ENCODE results near the gene RNF20. TPM values are rescaled to one million over a fixed set of nuclear protein-coding genes. Genes with fewer than 3 reads are reported as not detected.

The RNF20 gene
- total and polyA plus RNA-seq, 2 of the 13 experiments (the other 11 are each of a cell fraction or from before 2014, with no cell fraction given) = 12.7 to 37.6 TPM

DNA sequence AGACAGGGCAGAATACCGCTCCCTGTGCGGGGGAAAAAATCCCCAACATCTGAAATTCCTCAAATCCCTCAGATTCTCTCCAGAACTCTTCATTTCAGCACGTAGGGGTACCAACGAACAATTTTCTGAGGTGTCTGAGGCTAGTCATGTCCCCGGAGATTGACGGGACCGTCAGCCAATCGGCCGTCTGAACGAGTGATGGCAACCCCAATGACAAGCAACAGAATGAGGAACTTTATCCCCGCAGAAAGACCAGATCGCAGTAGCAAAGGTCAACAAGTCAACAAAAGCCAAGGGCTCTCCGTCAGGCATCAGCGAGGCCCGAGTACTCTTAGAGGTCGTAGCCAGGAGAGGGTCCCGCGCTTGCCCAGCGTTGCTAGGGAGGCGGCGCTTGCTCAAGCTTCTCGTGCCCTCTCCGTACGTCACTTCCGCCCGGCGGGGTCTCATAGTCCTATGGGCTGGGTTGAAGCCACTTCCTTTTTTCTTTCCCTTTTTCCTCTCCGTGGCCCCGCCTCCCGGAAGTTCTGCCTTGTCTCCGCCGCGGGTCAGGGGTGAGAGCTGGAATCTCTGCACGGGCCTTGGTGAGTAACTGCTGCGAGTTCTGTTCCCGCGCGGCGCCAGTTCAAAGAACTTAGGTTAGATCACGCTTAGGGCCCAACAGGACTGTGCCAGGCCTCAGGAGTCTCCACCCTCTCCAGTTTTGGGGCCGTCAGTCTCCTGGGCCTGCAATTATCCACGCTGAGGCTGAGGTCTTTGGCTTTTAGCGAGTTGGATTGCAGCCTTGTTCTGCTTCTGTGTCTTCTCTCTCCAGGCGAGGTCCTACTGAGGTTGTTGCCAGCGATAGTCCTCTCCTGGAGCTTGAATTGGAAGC is at the start of gene RNF20 (continued):
- TF ChIP-seq ZNF747 (CRISPR knock-in tag; IDR thresholded peaks at IDR 0.05; ENCODE audit: borderline replicate concordance) (no peak), ZNF33B (CRISPR knock-in tag; IDR thresholded peaks at IDR 0.05) (no peak), ZNF761 (CRISPR knock-in tag; conservative IDR thresholded peaks at IDR 0.05) (no peak), ATM (IDR thresholded peaks at IDR 0.05; ENCODE audit: borderline replicate concordance) (no peak), KLF6 (CRISPR knock-in tag; IDR thresholded peaks at IDR 0.05) (no peak), ZNF326 (CRISPR knock-in tag; IDR thresholded peaks at IDR 0.05; ENCODE audit: borderline replicate concordance) (no peak), ZNF367 (CRISPR knock-in tag; IDR thresholded peaks at IDR 0.05; ENCODE audit: borderline replicate concordance) (no peak), HNRNPL (IDR thresholded peaks at IDR 0.05; ENCODE audit: low read depth, low read length) (no peak), ZNF720 (CRISPR knock-in tag; IDR thresholded peaks at IDR 0.05) (no peak), PHF21A (CRISPR knock-in tag; IDR thresholded peaks at IDR 0.05) (peak; percentile 51; the same call in 1 of the 2 replicates), MAZ (IDR thresholded peaks at IDR 0.05; ENCODE audit: borderline replicate concordance, low read depth, low read length) (peak; percentile 5; the same call in 1 of the 2 replicates), MAZ (CRISPR knock-in tag; IDR thresholded peaks at IDR 0.05; ENCODE audit: low read depth) (no peak; the same call in 1 of the 2 replicates), IKZF1 (IDR thresholded peaks at IDR 0.05) (no peak)
- TF ChIP-seq, protein P1, sequence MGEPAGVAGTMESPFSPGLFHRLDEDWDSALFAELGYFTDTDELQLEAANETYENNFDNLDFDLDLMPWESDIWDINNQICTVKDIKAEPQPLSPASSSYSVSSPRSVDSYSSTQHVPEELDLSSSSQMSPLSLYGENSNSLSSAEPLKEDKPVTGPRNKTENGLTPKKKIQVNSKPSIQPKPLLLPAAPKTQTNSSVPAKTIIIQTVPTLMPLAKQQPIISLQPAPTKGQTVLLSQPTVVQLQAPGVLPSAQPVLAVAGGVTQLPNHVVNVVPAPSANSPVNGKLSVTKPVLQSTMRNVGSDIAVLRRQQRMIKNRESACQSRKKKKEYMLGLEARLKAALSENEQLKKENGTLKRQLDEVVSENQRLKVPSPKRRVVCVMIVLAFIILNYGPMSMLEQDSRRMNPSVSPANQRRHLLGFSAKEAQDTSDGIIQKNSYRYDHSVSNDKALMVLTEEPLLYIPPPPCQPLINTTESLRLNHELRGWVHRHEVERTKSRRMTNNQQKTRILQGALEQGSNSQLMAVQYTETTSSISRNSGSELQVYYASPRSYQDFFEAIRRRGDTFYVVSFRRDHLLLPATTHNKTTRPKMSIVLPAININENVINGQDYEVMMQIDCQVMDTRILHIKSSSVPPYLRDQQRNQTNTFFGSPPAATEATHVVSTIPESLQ (CRISPR knock-in tag; conservative IDR thresholded peaks at IDR 0.05) = no peak
- TF ChIP-seq, protein P2, sequence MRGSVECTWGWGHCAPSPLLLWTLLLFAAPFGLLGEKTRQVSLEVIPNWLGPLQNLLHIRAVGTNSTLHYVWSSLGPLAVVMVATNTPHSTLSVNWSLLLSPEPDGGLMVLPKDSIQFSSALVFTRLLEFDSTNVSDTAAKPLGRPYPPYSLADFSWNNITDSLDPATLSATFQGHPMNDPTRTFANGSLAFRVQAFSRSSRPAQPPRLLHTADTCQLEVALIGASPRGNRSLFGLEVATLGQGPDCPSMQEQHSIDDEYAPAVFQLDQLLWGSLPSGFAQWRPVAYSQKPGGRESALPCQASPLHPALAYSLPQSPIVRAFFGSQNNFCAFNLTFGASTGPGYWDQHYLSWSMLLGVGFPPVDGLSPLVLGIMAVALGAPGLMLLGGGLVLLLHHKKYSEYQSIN (CRISPR knock-in tag; IDR thresholded peaks at IDR 0.05; ENCODE audit: borderline replicate concordance) = no peak
- TF ChIP-seq, protein P3, sequence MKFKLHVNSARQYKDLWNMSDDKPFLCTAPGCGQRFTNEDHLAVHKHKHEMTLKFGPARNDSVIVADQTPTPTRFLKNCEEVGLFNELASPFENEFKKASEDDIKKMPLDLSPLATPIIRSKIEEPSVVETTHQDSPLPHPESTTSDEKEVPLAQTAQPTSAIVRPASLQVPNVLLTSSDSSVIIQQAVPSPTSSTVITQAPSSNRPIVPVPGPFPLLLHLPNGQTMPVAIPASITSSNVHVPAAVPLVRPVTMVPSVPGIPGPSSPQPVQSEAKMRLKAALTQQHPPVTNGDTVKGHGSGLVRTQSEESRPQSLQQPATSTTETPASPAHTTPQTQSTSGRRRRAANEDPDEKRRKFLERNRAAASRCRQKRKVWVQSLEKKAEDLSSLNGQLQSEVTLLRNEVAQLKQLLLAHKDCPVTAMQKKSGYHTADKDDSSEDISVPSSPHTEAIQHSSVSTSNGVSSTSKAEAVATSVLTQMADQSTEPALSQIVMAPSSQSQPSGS (CRISPR knock-in tag; IDR thresholded peaks at IDR 0.05) = no peak
- TF ChIP-seq, protein P4, sequence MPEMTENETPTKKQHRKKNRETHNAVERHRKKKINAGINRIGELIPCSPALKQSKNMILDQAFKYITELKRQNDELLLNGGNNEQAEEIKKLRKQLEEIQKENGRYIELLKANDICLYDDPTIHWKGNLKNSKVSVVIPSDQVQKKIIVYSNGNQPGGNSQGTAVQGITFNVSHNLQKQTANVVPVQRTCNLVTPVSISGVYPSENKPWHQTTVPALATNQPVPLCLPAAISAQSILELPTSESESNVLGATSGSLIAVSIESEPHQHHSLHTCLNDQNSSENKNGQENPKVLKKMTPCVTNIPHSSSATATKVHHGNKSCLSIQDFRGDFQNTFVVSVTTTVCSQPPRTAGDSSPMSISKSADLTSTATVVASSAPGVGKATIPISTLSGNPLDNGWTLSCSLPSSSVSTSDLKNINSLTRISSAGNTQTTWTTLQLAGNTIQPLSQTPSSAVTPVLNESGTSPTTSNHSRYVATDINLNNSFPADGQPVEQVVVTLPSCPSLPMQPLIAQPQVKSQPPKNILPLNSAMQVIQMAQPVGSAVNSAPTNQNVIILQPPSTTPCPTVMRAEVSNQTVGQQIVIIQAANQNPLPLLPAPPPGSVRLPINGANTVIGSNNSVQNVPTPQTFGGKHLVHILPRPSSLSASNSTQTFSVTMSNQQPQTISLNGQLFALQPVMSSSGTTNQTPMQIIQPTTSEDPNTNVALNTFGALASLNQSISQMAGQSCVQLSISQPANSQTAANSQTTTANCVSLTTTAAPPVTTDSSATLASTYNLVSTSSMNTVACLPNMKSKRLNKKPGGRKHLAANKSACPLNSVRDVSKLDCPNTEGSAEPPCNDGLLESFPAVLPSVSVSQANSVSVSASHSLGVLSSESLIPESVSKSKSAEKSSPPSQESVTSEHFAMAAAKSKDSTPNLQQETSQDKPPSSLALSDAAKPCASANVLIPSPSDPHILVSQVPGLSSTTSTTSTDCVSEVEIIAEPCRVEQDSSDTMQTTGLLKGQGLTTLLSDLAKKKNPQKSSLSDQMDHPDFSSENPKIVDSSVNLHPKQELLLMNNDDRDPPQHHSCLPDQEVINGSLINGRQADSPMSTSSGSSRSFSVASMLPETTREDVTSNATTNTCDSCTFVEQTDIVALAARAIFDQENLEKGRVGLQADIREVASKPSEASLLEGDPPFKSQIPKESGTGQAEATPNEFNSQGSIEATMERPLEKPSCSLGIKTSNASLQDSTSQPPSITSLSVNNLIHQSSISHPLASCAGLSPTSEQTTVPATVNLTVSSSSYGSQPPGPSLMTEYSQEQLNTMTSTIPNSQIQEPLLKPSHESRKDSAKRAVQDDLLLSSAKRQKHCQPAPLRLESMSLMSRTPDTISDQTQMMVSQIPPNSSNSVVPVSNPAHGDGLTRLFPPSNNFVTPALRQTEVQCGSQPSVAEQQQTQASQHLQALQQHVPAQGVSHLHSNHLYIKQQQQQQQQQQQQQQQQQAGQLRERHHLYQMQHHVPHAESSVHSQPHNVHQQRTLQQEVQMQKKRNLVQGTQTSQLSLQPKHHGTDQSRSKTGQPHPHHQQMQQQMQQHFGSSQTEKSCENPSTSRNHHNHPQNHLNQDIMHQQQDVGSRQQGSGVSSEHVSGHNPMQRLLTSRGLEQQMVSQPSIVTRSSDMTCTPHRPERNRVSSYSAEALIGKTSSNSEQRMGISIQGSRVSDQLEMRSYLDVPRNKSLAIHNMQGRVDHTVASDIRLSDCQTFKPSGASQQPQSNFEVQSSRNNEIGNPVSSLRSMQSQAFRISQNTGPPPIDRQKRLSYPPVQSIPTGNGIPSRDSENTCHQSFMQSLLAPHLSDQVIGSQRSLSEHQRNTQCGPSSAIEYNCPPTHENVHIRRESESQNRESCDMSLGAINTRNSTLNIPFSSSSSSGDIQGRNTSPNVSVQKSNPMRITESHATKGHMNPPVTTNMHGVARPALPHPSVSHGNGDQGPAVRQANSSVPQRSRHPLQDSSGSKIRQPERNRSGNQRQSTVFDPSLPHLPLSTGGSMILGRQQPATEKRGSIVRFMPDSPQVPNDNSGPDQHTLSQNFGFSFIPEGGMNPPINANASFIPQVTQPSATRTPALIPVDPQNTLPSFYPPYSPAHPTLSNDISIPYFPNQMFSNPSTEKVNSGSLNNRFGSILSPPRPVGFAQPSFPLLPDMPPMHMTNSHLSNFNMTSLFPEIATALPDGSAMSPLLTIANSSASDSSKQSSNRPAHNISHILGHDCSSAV (CRISPR knock-in tag; IDR thresholded peaks at IDR 0.05; ENCODE audit: borderline replicate concordance) = no peak

Data from HepG2 (cell line).